Thymus (tissue), 11 donors: Measurements from ENCODE around the gene HAUS1. TPM values are rescaled to one million over a fixed set of nuclear protein-coding genes. Genes with fewer than 3 reads are reported as not detected.

Experiments used
- DNase-seq, 9 donors: peaks; one replicate each; pipeline ENCODE4 v3.0.0-alpha.2; 2013; ENCODE audit warnings: low spot score in 9 of 9, low read depth in 6 of 9, missing footprints in 1 of 9
- H3K27ac ChIP-seq, 2 donors: one replicate each; pipeline ENCODE4 v1.5.1; 2013; ENCODE audit warnings: control low read depth in 1 of 2, low read depth in 1 of 2, low read length in 1 of 2, mild to moderate bottlenecking in 1 of 2, moderate library complexity in 1 of 2
- H3K27me3 ChIP-seq, 2 donors: one replicate each; pipeline ENCODE4 v1.5.1; 2013; ENCODE audit warnings: low read length in 1 of 2; ENCODE audit not compliant: control insufficient read depth in 2 of 2, insufficient read depth in 1 of 2
- H3K36me3 ChIP-seq, 2 donors: one replicate each; pipeline ENCODE4 v1.5.1; 2013; ENCODE audit warnings: low read length in 1 of 2, mild to moderate bottlenecking in 1 of 2, moderate library complexity in 1 of 2; ENCODE audit not compliant: control insufficient read depth in 2 of 2, insufficient read depth in 2 of 2
- H3K4me1 ChIP-seq, 2 donors: one replicate each; pipeline ENCODE4 v1.5.1; 2013; ENCODE audit warnings: low read length in 2 of 2; ENCODE audit not compliant: control insufficient read depth in 2 of 2, insufficient read depth in 2 of 2
- H3K4me3 ChIP-seq, 2 donors: one replicate each; pipeline ENCODE4 v1.5.1; 2013; ENCODE audit warnings: low read length in 2 of 2, control low read depth in 1 of 2, mild to moderate bottlenecking in 1 of 2
- H3K9me3 ChIP-seq, 2 donors: one replicate each; pipeline ENCODE4 v1.5.1; 2013; ENCODE audit warnings: low read length in 1 of 2, mild to moderate bottlenecking in 1 of 2; ENCODE audit not compliant: control insufficient read depth in 2 of 2, insufficient read depth in 1 of 2
- WGBS: extraction: QIAGEN DNeasy Blood & Tissue Kit; methylation state at CpG from one replicate; pipeline ENCODE4 v1.1.7; 2013; 5-methylcytosine and 5-hydroxymethylcytosine counted together
- polyA plus RNA-seq: library from polyadenylated mRNA; stranded (reverse); fragments of 200-250 nt; gene quantifications from one replicate; pipeline ENCODE4 v1.2.3, GENCODE V29; 2013
- total RNA-seq: library from RNA; stranded (reverse); fragments of 120-200 nt; gene quantifications from one replicate; pipeline ENCODE4 v1.2.4, GENCODE V29; 2013
- donor health status: healthy.

HAUS1 gene
- total and polyA plus RNA-seq, 2 donors = 45.7 to 72.9 TPM

- no peak for DNase-seq
- Histone ChIP-seq H3K9me3 (no peaks in the 10 kb centered on the region), H3K27ac (no peak overlapping the region), H3K4me3 (no peak overlapping the region), H3K27me3 (peaks cover 0 to 11% of the 10 kb centered on the region in 2 donors), H3K4me1 (peaks cover 5 to 19% of the 10 kb centered on the region in 2 donors), H3K36me3 (no peaks in the 10 kb centered on the region)
- WGBS = 97% methylated on average over 5 of the region's 5 CpGs
These were observed 36.7 kb upstream of the HAUS1 start for GRCh38 chr18:46067438-46068007.

- WGBS = 85% methylated on average over 1 of the region's 1 CpG
- peak overlapping the region; percentile 5 to 10 for H3K27ac ChIP-seq
- no peaks in the 10 kb centered on the region for H3K36me3 ChIP-seq
- H3K27me3 ChIP-seq = peaks cover 0 to 15% of the 10 kb centered on the region in 2 donors
- H3K9me3 ChIP-seq = no peaks in the 10 kb centered on the region
- no peak overlapping the region for H3K4me3 ChIP-seq
- no peak for DNase-seq
- H3K4me1 ChIP-seq = peaks cover 5 to 29% of the 10 kb centered on the region in 2 donors
These were observed 35.4 kb upstream of the HAUS1 start for GRCh38 chr18:46068763-46069162.

GRCh38 chr18:46069524-46069923 is 34.7 kb upstream of the HAUS1 start:
- no peaks in the 10 kb centered on the region for H3K9me3 ChIP-seq
- DNase-seq = no peak
- H3K36me3 ChIP-seq = no peaks in the 10 kb centered on the region
- H3K27me3 ChIP-seq = peaks cover 0 to 15% of the 10 kb centered on the region in 2 donors
- WGBS = 96% methylated on average over 4 of the region's 4 CpGs
- peaks cover 5 to 29% of the 10 kb centered on the region in 2 donors for H3K4me1 ChIP-seq
- peak overlapping the region in 1 of 2 donors; percentile 18 for H3K27ac ChIP-seq
- H3K4me3 ChIP-seq = no peak overlapping the region

- peaks cover 5 to 29% of the 10 kb centered on the region in 2 donors for H3K4me1 ChIP-seq
- H3K27me3 ChIP-seq = peaks cover 0 to 15% of the 10 kb centered on the region in 2 donors
- H3K27ac ChIP-seq = no peak overlapping the region
- no peaks in the 10 kb centered on the region for H3K9me3 ChIP-seq
- no peak overlapping the region for H3K4me3 ChIP-seq
- no peak for DNase-seq
- no peaks in the 10 kb centered on the region for H3K36me3 ChIP-seq
- 76% methylated on average over 6 of the region's 6 CpGs for WGBS
These were observed 34.0 kb upstream of the HAUS1 start for GRCh38 chr18:46070232-46070631.

GRCh38 chr18:46070815-46071652 is 33.2 kb upstream of the HAUS1 start:
- DNase-seq = peak in 4 of 9 donors; percentile 16 to 55 (median 32)
- H3K27ac ChIP-seq = no peak overlapping the region
- peaks cover 5 to 29% of the 10 kb centered on the region in 2 donors for H3K4me1 ChIP-seq
- H3K4me3 ChIP-seq = peak overlapping the region; percentile 44 to 58
- no peaks in the 10 kb centered on the region for H3K36me3 ChIP-seq
- peaks cover 0 to 15% of the 10 kb centered on the region in 2 donors for H3K27me3 ChIP-seq
- H3K9me3 ChIP-seq = no peaks in the 10 kb centered on the region
- 11% methylated on average over 13 of the region's 13 CpGs for WGBS

- Histone ChIP-seq H3K36me3 (no peaks in the 10 kb centered on the region), H3K27ac (no peak within 1 kb of the TSS), H3K9me3 (no peaks in the 10 kb centered on the region), H3K27me3 (peaks cover 0 to 15% of the 10 kb centered on the region in 2 donors), H3K4me3 (peak within 1 kb of the TSS; percentile 44 to 58), H3K4me1 (peaks cover 5 to 29% of the 10 kb centered on the region in 2 donors)
- WGBS = under 1% methylated on average over 75 of the region's 75 CpGs
- DNase-seq = peak in 6 of 9 donors; percentile 38 to 76 (median 54)
These were observed 32.4 kb upstream of the HAUS1 start, which contains the start of gene PSTPIP2 for GRCh38 chr18:46071653-46072375. Gene PSTPIP2 (minus strand): TSS chr18:46072260. CDS start chr18:46072188, 72 bp downstream.

GRCh38 chr18:46072376-46072867 is 31.8 kb upstream of the HAUS1 start:
- Histone ChIP-seq H3K9me3 (no peaks in the 10 kb centered on the region), H3K4me1 (peaks cover 5 to 29% of the 10 kb centered on the region in 2 donors), H3K4me3 (peak overlapping the region; percentile 44 to 58), H3K36me3 (peaks cover under 1 to 1% of the 10 kb centered on the region in 2 donors), H3K27ac (no peak overlapping the region), H3K27me3 (peaks cover 0 to 15% of the 10 kb centered on the region in 2 donors)
- no peak for DNase-seq
- 39% methylated on average over 25 of the region's 25 CpGs for WGBS

GRCh38 chr18:46072959-46073358 is 31.2 kb upstream of the HAUS1 start:
- WGBS = 97% methylated on average over 3 of the region's 3 CpGs
- peaks cover 6 to 7% of the 10 kb centered on the region in 2 donors for H3K36me3 ChIP-seq
- no peak for DNase-seq
- H3K4me3 ChIP-seq = no peak overlapping the region
- no peaks in the 10 kb centered on the region for H3K9me3 ChIP-seq
- peaks cover 0 to 15% of the 10 kb centered on the region in 2 donors for H3K27me3 ChIP-seq
- H3K27ac ChIP-seq = no peak overlapping the region
- peaks cover 5 to 29% of the 10 kb centered on the region in 2 donors for H3K4me1 ChIP-seq
